K562 (cell line): Measurements from ENCODE around the gene FSTL4. TPM values are rescaled to one million over a fixed set of nuclear protein-coding genes. Genes with fewer than 3 reads are reported as not detected.

Experiments used
- ATAC-seq: fragments of 200-7000 bp; cut with Tn5 transposase; 3 replicates; pipeline ENCODE4 v1.9.1; 2020; ENCODE audit warnings: moderate library complexity
- BruUV-seq: library from RNA; stranded (reverse); fragments of 400-500 nt; replicated peaks from 2 replicates; lab custom pipeline; 2021; lab: Mats Ljungman, UMichigan
- CTCF ChIA-PET: fragments of 300-600 bp; formaldehyde crosslinking; extraction: SDS; loops from one replicate; lab custom pipeline; 2021; ENCODE audit warnings: low intra/inter-chr PET ratio; lab: Yijun Ruan, JAX
- POLR2A ChIA-PET: fragments of 300-600, 350-650 bp; sonication (Branson Sonifier 250); formaldehyde crosslinking; extraction: SDS; loops from one replicate; lab custom pipeline; 2021; ENCODE audit warnings: antibody characterized with exemption, inconsistent platforms; lab: Yijun Ruan, JAX
- DNase-seq, 4 experiments: peaks; one replicate each; pipeline versions ENCODE4 v3.0.0 to v3.0.0-alpha.2; 2011 to 2018; ENCODE audit warnings: low spot score in 3 of 4, mixed read lengths in 3 of 4; ENCODE audit errors: extremely low read depth in 1 of 4
- FAIRE-seq: peaks from 2 replicates; lab custom pipeline; 2011; peaks lifted over from hg19 to GRCh38; lab: Jason Lieb, UNC
- H2AFZ ChIP-seq: 2 replicates; pipeline ENCODE4 v1.6.0; 2011; ENCODE audit warnings: low read depth, low read length, control low read depth, inconsistent platforms
- H3K27ac ChIP-seq: fragments of 200-600 bp; 3 replicates; pipeline ENCODE4 v1.8.0; 2011; ENCODE audit warnings: low read depth, mild to moderate bottlenecking, control low read depth, inconsistent platforms, low read length, moderate library complexity, mixed read lengths; ENCODE audit errors: extremely low read depth
- H3K27me3 ChIP-seq, 2 experiments: fragments of 300-600 bp in 1 of 2; 2 replicates in 1 of 2; 3 replicates in 1 of 2; pipeline versions ENCODE4 v1.6.0 to v1.8.0; 2011; ENCODE audit warnings: inconsistent platforms in 2 of 2, low read length in 2 of 2, mild to moderate bottlenecking in 1 of 2, mixed read lengths in 1 of 2, moderate library complexity in 1 of 2; ENCODE audit not compliant: control insufficient read depth in 2 of 2, insufficient read depth in 2 of 2
- H3K36me3 ChIP-seq: fragments of 300-600 bp; 3 replicates; pipeline ENCODE4 v1.8.0; 2011; ENCODE audit warnings: mild to moderate bottlenecking, low read length, inconsistent platforms; ENCODE audit not compliant: control insufficient read depth, insufficient read depth
- H3K4me1 ChIP-seq, 2 experiments: fragments of 200-600 bp in 1 of 2; replicated peaks in 1 of 2; 2 replicates in 1 of 2; 3 replicates in 1 of 2; pipeline versions ENCODE4 v1.5.1 to v1.8.0; 2011; ENCODE audit warnings: inconsistent platforms in 2 of 2, low read length in 2 of 2, mild to moderate bottlenecking in 1 of 2, mixed read lengths in 1 of 2, moderate library complexity in 1 of 2; ENCODE audit not compliant: control insufficient read depth in 2 of 2, insufficient read depth in 2 of 2
- H3K4me2 ChIP-seq: 2 replicates; pipeline ENCODE4 v1.6.1; 2011; ENCODE audit warnings: low read length, control low read depth, inconsistent platforms, mixed read lengths; ENCODE audit not compliant: insufficient read depth
- H3K4me3 ChIP-seq: fragments of 200-600 bp; sonication (generic), shearing (Covaris generic); 2 replicates; pipeline ENCODE4 v1.5.1; 2016; ENCODE audit warnings: control low read depth, inconsistent platforms
- H3K79me2 ChIP-seq: fragments of 200-600 bp; 3 replicates; pipeline ENCODE4 v1.8.0; 2011; ENCODE audit warnings: low read length, inconsistent platforms; ENCODE audit not compliant: control insufficient read depth, insufficient read depth
- H3K9ac ChIP-seq, 2 experiments: 2 replicates each; pipeline versions ENCODE4 v1.6.0 to v1.6.1; 2011; ENCODE audit warnings: low read depth in 2 of 2, low read length in 2 of 2, control low read depth in 1 of 2, inconsistent platforms in 1 of 2, mild to moderate bottlenecking in 1 of 2, mixed read lengths in 1 of 2; ENCODE audit not compliant: insufficient read depth in 1 of 2
- H3K9me1 ChIP-seq: one replicate; pipeline ENCODE4 v1.6.0; 2011; ENCODE audit warnings: inconsistent platforms, mild to moderate bottlenecking, low read length, moderate library complexity; ENCODE audit not compliant: control insufficient read depth, insufficient read depth
- H3K9me3 ChIP-seq: replicated peaks from 2 replicates; pipeline ENCODE4 v1.5.1; 2011; ENCODE audit warnings: low read depth, low read length, inconsistent platforms; ENCODE audit not compliant: control insufficient read depth, insufficient read depth
- H4K20me1 ChIP-seq: replicated peaks from 2 replicates; pipeline ENCODE4 v1.6.1; 2011; ENCODE audit warnings: low read length, inconsistent platforms, mixed read lengths; ENCODE audit not compliant: control insufficient read depth, insufficient read depth
- CBFB ChIP-seq: sonication (generic); formaldehyde crosslinking; IDR thresholded peaks from 2 replicates; pipeline ENCODE4 v1.4.0; 2020; ENCODE audit warnings: mild to moderate bottlenecking, missing genetic modification reagents
- HDAC8 ChIP-seq: fragments of 450-650 bp; IDR thresholded peaks from 2 replicates; pipeline ENCODE4 v1.6.1; 2016; ENCODE audit warnings: mild to moderate bottlenecking, missing genetic modification characterization, moderate library complexity, missing compliant biosample characterization
- KAT7 ChIP-seq: sonication (generic); formaldehyde crosslinking; IDR thresholded peaks from 2 replicates; pipeline ENCODE4 v1.8.0; 2022; ENCODE audit warnings: missing genetic modification reagents, mild to moderate bottlenecking, borderline replicate concordance
- MAFG ChIP-seq: fragments of 450-650 bp; conservative IDR thresholded peaks from 2 replicates; pipeline ENCODE4 v1.6.1; 2016; ENCODE audit warnings: missing genetic modification characterization, missing compliant biosample characterization
- MBD2 ChIP-seq: sonication (generic); IDR thresholded peaks from 2 replicates; pipeline ENCODE4 v1.6.1; 2016; ENCODE audit warnings: low read depth, borderline replicate concordance
- MECOM ChIP-seq: fragments of 250-450 bp; sonication (Bioruptor Pico); IDR thresholded peaks from 2 replicates; pipeline ENCODE4 v1.8.0; 2022; ENCODE audit warnings: inconsistent platforms
- NFE2 ChIP-seq: IDR thresholded peaks from 2 replicates; pipeline ENCODE4 v1.6.1; 2014; ENCODE audit warnings: antibody characterized with exemption, low read depth
- NUFIP1 ChIP-seq: fragments of 450-650 bp; IDR thresholded peaks from 2 replicates; pipeline ENCODE4 v1.6.1; 2018; ENCODE audit not compliant: partially characterized antibody
- PHTF2 ChIP-seq: fragments of 250-450 bp; sonication (Bioruptor Pico); IDR thresholded peaks from 2 replicates; pipeline ENCODE4 v1.5.0; 2021; ENCODE audit warnings: mild to moderate bottlenecking
- RBM39 ChIP-seq: fragments of 200-400 bp; formaldehyde crosslinking; optimal IDR thresholded peaks from 2 replicates; pipeline ENCODE3; 2018; ENCODE audit warnings: low read depth, low read length
- STAT5A ChIP-seq: IDR thresholded peaks from 2 replicates; pipeline ENCODE4 v1.6.1; 2012; ENCODE audit warnings: low read length, inconsistent platforms, borderline replicate concordance
- ZNF354B ChIP-seq: fragments of 250-450 bp; sonication (Bioruptor Pico); IDR thresholded peaks from 2 replicates; pipeline ENCODE4 v1.4.0; 2020
- ZNF384 ChIP-seq: IDR thresholded peaks from 2 replicates; pipeline ENCODE4 v1.6.1; 2012; ENCODE audit warnings: low read depth, low read length, improper control_type of control experiment
- WGBS: fragments of 100-300 bp; shearing (Covaris generic); methylation state at CpG from one replicate; pipeline ENCODE4 v1.1.6; 2016; ENCODE audit warnings: low coverage, mixed read lengths; ENCODE audit not compliant: insufficient coverage; ENCODE audit errors: missing lambda C conversion rate; 5-methylcytosine and 5-hydroxymethylcytosine counted together
- in situ Hi-C: fragments of 300-500 bp; cut with MboI; formaldehyde crosslinking; loops from 4 replicates; pipeline ENCODE4 v1.15.0; 2018; ENCODE audit warnings: inconsistent platforms, mixed read lengths
- intact Hi-C: fragments of 100-400 bp; cut with micrococcal nuclease; formaldehyde crosslinking; loops from 2 replicates; pipeline ENCODE4 v1.14.2; 2022
- polyA plus RNA-seq, 8 experiments: library from polyadenylated mRNA; depleted of rRNA in 4 of 8; stranded (reverse) in 5 of 8; unstranded in 3 of 8; fragments of >200 nt; fragmentation: Nextera tagmentation in 2 of 8; fragmentation: Illumina TruSeq in 1 of 8; extraction: Ambion mirVana in 2 of 8; extraction: Trizol in 1 of 8; gene quantifications; 2 replicates each; pipeline versions ENCODE4 v1.2.1 to v1.2.3, GENCODE V29; 2011 to 2014; ENCODE audit warnings: inconsistent platforms in 1 of 8, missing spikeins in 1 of 8
- total RNA-seq, 7 experiments: library from RNA; depleted of rRNA in 6 of 7; stranded (reverse); fragments of >200 nt in 6 of 7; fragmentation: Illumina TruSeq in 2 of 7; extraction: Trizol in 2 of 7; gene quantifications; 2 replicates each; pipeline versions ENCODE4 v1.2.1 to v1.2.3, GENCODE V29; 2011 to 2021; ENCODE audit warnings: low replicate concordance in 1 of 7
- TF ChIP-seq, protein P1 (sequence below), 2 experiments: fragments of 450-650 bp; IDR thresholded peaks; 2 replicates each; pipeline ENCODE4 v1.6.1; 2016
- TF ChIP-seq, protein P2 (sequence below), 3 experiments: IDR thresholded peaks in 2 of 3; conservative IDR thresholded peaks in 1 of 3; 2 replicates each; pipeline ENCODE4 v1.5.1; 2011 to 2012; ENCODE audit warnings: low read length in 3 of 3, mild to moderate bottlenecking in 3 of 3, control low read depth in 2 of 3, improper control_type of control experiment in 1 of 3, inconsistent platforms in 1 of 3, low read depth in 1 of 3, mixed read lengths in 1 of 3, moderate library complexity in 1 of 3; ENCODE audit not compliant: insufficient read depth in 2 of 3

The FSTL4 gene
- total and polyA plus RNA-seq, 9 of the 15 experiments (the other 6 are each of a cell fraction or from before 2014, with no cell fraction given), result 0.08 to 0.18 (median 0.10) TPM; not detected in 5

DNA sequence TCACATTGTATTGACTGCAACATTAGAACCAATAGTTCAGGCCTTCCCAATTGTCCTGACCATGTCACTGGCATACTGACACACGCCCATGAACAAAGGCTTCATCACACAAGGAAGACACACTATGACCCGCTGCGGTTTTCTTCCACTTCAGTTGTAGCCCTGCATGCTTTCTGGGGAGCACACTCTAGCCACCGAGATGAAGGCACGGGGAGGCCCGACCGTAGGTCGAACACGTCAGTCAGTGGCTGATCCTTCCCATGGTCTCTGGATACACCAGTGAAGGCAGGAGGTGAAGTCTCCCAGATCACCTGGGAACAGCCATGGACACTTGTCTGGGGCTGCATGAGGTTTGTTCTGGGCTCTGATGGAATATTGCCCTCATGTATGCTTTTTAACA, 224.7 kb downstream of the FSTL4 start:
- in situ Hi-C loops, result no loop called here
- H3K9me1 ChIP-seq, result no peaks in the 10 kb centered on the region
- no peak for DNase-seq
- H3K4me3 ChIP-seq, result no peak overlapping the region
- CTCF ChIA-PET, result no interaction called here
- H2AFZ ChIP-seq, result no peak overlapping the region
- no peak for FAIRE-seq
- no peak for ATAC-seq
- H3K27ac ChIP-seq, result no peak overlapping the region
- intact Hi-C loops, result no loop called here
- under 1% methylated on average over 9 of the region's 9 CpGs for WGBS
- H3K36me3 ChIP-seq, result no peaks in the 10 kb centered on the region
- peaks cover 16 to 69% of the 10 kb centered on the region in 2 experiments for H3K27me3 ChIP-seq
- BruUV-seq, result no TSS peak
- no peaks in the 10 kb centered on the region for H3K79me2 ChIP-seq
- no peaks in the 10 kb centered on the region for H3K4me1 ChIP-seq
- H4K20me1 ChIP-seq, result no peaks in the 10 kb centered on the region
- TF ChIP-seq MAFG (tag) (no peak), NUFIP1 (no peak), HDAC8 (tag) (no peak), STAT5A (no peak)
- TF ChIP-seq, protein P1, sequence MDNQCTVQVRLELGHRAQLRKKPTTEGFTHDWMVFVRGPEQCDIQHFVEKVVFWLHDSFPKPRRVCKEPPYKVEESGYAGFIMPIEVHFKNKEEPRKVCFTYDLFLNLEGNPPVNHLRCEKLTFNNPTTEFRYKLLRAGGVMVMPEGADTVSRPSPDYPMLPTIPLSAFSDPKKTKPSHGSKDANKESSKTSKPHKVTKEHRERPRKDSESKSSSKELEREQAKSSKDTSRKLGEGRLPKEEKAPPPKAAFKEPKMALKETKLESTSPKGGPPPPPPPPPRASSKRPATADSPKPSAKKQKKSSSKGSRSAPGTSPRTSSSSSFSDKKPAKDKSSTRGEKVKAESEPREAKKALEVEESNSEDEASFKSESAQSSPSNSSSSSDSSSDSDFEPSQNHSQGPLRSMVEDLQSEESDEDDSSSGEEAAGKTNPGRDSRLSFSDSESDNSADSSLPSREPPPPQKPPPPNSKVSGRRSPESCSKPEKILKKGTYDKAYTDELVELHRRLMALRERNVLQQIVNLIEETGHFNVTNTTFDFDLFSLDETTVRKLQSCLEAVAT (IDR thresholded peaks at IDR 0.05), result no peak
- no peaks in the 10 kb centered on the region for H3K9me3 ChIP-seq
- H3K4me2 ChIP-seq, result no peak overlapping the region
- POLR2A ChIA-PET, result no interaction called here
- no peak overlapping the region for H3K9ac ChIP-seq

DNA sequence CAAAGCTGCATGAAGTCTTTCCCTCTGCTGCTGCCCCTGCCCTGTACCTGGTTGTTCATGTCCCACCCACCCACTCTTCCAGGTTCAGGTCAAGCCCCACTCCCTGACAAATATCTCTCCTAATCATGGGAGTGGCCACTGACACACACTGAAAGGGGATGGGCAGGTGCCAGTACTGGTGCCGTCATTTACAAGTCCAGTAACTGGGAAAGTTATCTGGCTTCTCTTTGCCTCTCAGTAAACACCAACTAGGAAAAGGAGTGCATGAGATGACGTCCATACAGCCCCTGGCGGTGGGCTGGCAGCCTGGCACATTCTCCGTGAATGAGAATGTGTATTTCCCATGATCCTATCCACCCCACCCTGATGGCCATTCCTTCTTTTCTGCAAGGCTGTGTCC, 225.2 kb downstream of the FSTL4 start:
- in situ Hi-C loops, result no loop called here
- FAIRE-seq, result no peak
- peaks cover 16 to 68% of the 10 kb centered on the region in 2 experiments for H3K27me3 ChIP-seq

More for the DNA sequence above, 225.2 kb downstream of the FSTL4 start:
- no peak for ATAC-seq
- Histone ChIP-seq H3K36me3 (no peaks in the 10 kb centered on the region), H3K9me3 (no peaks in the 10 kb centered on the region), H3K4me3 (no peak overlapping the region), H3K9me1 (no peaks in the 10 kb centered on the region), H3K79me2 (no peaks in the 10 kb centered on the region), H3K4me1 (no peaks in the 10 kb centered on the region), H4K20me1 (no peaks in the 10 kb centered on the region), H3K27ac (no peak overlapping the region), H3K9ac (no peak overlapping the region), H3K4me2 (no peak overlapping the region), H2AFZ (no peak overlapping the region)
- BruUV-seq, result no TSS peak
- 0% methylated on average over 4 of the region's 4 CpGs for WGBS
- intact Hi-C loops, result no loop called here
- TF ChIP-seq RBM39 (no peak), ZNF384 (no peak), ZNF354B (CRISPR knock-in tag) (no peak), PHTF2 (CRISPR knock-in tag) (no peak), NFE2 (no peak), MBD2 (no peak), CBFB (CRISPR knock-in tag) (no peak), KAT7 (CRISPR knock-in tag) (no peak), MECOM (CRISPR knock-in tag) (no peak)
- TF ChIP-seq, protein P2, sequence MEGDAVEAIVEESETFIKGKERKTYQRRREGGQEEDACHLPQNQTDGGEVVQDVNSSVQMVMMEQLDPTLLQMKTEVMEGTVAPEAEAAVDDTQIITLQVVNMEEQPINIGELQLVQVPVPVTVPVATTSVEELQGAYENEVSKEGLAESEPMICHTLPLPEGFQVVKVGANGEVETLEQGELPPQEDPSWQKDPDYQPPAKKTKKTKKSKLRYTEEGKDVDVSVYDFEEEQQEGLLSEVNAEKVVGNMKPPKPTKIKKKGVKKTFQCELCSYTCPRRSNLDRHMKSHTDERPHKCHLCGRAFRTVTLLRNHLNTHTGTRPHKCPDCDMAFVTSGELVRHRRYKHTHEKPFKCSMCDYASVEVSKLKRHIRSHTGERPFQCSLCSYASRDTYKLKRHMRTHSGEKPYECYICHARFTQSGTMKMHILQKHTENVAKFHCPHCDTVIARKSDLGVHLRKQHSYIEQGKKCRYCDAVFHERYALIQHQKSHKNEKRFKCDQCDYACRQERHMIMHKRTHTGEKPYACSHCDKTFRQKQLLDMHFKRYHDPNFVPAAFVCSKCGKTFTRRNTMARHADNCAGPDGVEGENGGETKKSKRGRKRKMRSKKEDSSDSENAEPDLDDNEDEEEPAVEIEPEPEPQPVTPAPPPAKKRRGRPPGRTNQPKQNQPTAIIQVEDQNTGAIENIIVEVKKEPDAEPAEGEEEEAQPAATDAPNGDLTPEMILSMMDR (IDR thresholded peaks at IDR 0.05 in 2 of 3, conservative IDR thresholded peaks at IDR 0.05 in 1 of 3; ENCODE audit: insufficient read depth in 2 of 3, low read depth in 1 of 3, low read length in 3 of 3), result no peak
- ChIA-PET CTCF (no interaction called here), POLR2A (no interaction called here)
- DNase-seq, result no peak
